ENCODE measurements around the gene GDA. TPM values are rescaled to one million over a fixed set of nuclear protein-coding genes. Genes with fewer than 3 reads are reported as not detected.
"Not testable (repeated sequence)": the region's sequence is repeated elsewhere in the genome, so short reads cannot be mapped to it uniquely, and the experiment has no call there.

GDA gene
- total RNA-seq, 1 donor from 2014 or later, result 0.85 TPM

GRCh38 chr9:72255569-72255968, 106.3 kb downstream of the GDA start:
- no peak for DNase-seq
- no peak overlapping the region for H3K27ac ChIP-seq (replicated peaks)
- no peaks in the 10 kb centered on the region for H3K4me1 ChIP-seq
- no peaks in the 10 kb centered on the region for H3K9me3 ChIP-seq (replicated peaks)
- intact Hi-C loops (cut with micrococcal nuclease), result no loop called here
- H3K36me3 ChIP-seq, result no peaks in the 10 kb centered on the region
- peaks cover 46% of the 10 kb centered on the region for H3K27me3 ChIP-seq (ENCODE audit: low read depth)
- no peak for TF ChIP-seq CTCF (IDR thresholded peaks at IDR 0.05; ENCODE audit: borderline replicate concordance)
- H3K4me3 ChIP-seq, result no peak overlapping the region

GRCh38 chr9:72256931-72257330, 107.7 kb downstream of the GDA start:
- TF ChIP-seq CTCF (IDR thresholded peaks at IDR 0.05; ENCODE audit: borderline replicate concordance), result no peak
- H3K9me3 ChIP-seq (replicated peaks), result no peaks in the 10 kb centered on the region
- H3K4me3 ChIP-seq, result no peak overlapping the region
- H3K27ac ChIP-seq (replicated peaks), result no peak overlapping the region
- no peak for DNase-seq
- H3K36me3 ChIP-seq, result no peaks in the 10 kb centered on the region
- peaks cover 41% of the 10 kb centered on the region for H3K27me3 ChIP-seq (ENCODE audit: low read depth)
- no peaks in the 10 kb centered on the region for H3K4me1 ChIP-seq
- intact Hi-C loops (cut with micrococcal nuclease), result no loop called here

GRCh38 chr9:72257814-72258213, 108.6 kb downstream of the GDA start:
- Histone ChIP-seq H3K36me3 (no peaks in the 10 kb centered on the region), H3K27me3 (ENCODE audit: low read depth) (peaks cover 40% of the 10 kb centered on the region), H3K27ac (replicated peaks) (no peak overlapping the region), H3K4me3 (no peak overlapping the region), H3K4me1 (no peaks in the 10 kb centered on the region), H3K9me3 (replicated peaks) (no peaks in the 10 kb centered on the region)
- no peak for DNase-seq
- no peak for TF ChIP-seq CTCF (IDR thresholded peaks at IDR 0.05; ENCODE audit: borderline replicate concordance)
- intact Hi-C loops (cut with micrococcal nuclease), result no loop called here

- Histone ChIP-seq H3K36me3 (no peaks in the 10 kb centered on the region), H3K9me3 (replicated peaks) (no peaks in the 10 kb centered on the region), H3K4me3 (no peak overlapping the region), H3K27me3 (ENCODE audit: low read depth) (peaks cover 33% of the 10 kb centered on the region), H3K27ac (replicated peaks) (no peak overlapping the region), H3K4me1 (no peaks in the 10 kb centered on the region)
- intact Hi-C loops (cut with micrococcal nuclease), result no loop called here
- DNase-seq, result no peak
- TF ChIP-seq CTCF (IDR thresholded peaks at IDR 0.05; ENCODE audit: borderline replicate concordance), result no peak
Observed at GRCh38 chr9:72262063-72262462, 112.8 kb downstream of the GDA start.

- TF ChIP-seq CTCF (IDR thresholded peaks at IDR 0.05; ENCODE audit: borderline replicate concordance), result no peak
- intact Hi-C loops (cut with micrococcal nuclease), result no loop called here
- Histone ChIP-seq H3K36me3 (no peaks in the 10 kb centered on the region), H3K4me3 (no peak overlapping the region), H3K4me1 (no peaks in the 10 kb centered on the region), H3K9me3 (replicated peaks) (no peaks in the 10 kb centered on the region), H3K27ac (replicated peaks) (no peak overlapping the region), H3K27me3 (ENCODE audit: low read depth) (peaks cover 27% of the 10 kb centered on the region)
- DNase-seq, result no peak
Observed at GRCh38 chr9:72263572-72263971, 114.3 kb downstream of the GDA start.

GRCh38 chr9:72268961-72269360, 119.7 kb downstream of the GDA start:
- TF ChIP-seq CTCF (IDR thresholded peaks at IDR 0.05; ENCODE audit: borderline replicate concordance), result no peak
- Histone ChIP-seq H3K9me3 (replicated peaks) (no peaks in the 10 kb centered on the region), H3K27ac (replicated peaks) (no peak overlapping the region), H3K27me3 (ENCODE audit: low read depth) (peaks cover 9% of the 10 kb centered on the region), H3K4me3 (no peak overlapping the region), H3K36me3 (no peaks in the 10 kb centered on the region), H3K4me1 (no peaks in the 10 kb centered on the region)
- intact Hi-C loops (cut with micrococcal nuclease), result no loop called here
- no peak for DNase-seq

- H3K27me3 ChIP-seq (ENCODE audit: low read depth), result peaks cover 12% of the 10 kb centered on the region
- not testable (repeated sequence) for H3K36me3 ChIP-seq; H3K4me3 ChIP-seq; H3K27ac ChIP-seq (replicated peaks); H3K9me3 ChIP-seq (replicated peaks); DNase-seq; H3K4me1 ChIP-seq
- intact Hi-C loops (cut with micrococcal nuclease), result loop anchor here (5.0 kb wide), 1 partner anchor 233 kb away; no protein-coding TSS in a partner anchor
Observed at GRCh38 chr9:72270359-72270758, 121.1 kb downstream of the GDA start.

Data from left ventricle myocardium inferior (tissue), 1 donor.